HEK293 (cell line): Measurements from ENCODE around the gene TSGA10IP.

Source experiments
- CTCF ChIP-seq: fragments of 450-650 bp; formaldehyde crosslinking; IDR thresholded peaks from 2 replicates; pipeline ENCODE4 v1.5.1; 2016; ENCODE audit warnings: missing biosample characterization, missing genetic modification characterization
- SALL2 ChIP-seq: fragments of 450-650 bp; formaldehyde crosslinking; IDR thresholded peaks from 2 replicates; pipeline ENCODE4 v1.5.0; 2017; ENCODE audit warnings: missing biosample characterization, mild to moderate bottlenecking, missing genetic modification characterization, borderline replicate concordance
- ZNF184 ChIP-seq: fragments of 450-650 bp; IDR thresholded peaks from 2 replicates; pipeline ENCODE4 v1.5.1; 2018; ENCODE audit warnings: missing biosample characterization, mild to moderate bottlenecking, missing genetic modification characterization
- ZNF391 ChIP-seq: fragments of 450-650 bp; formaldehyde crosslinking; IDR thresholded peaks from 2 replicates; pipeline ENCODE4 v1.5.1; 2016; ENCODE audit warnings: low read depth, missing biosample characterization, missing genetic modification characterization, borderline replicate concordance
- ZNF558 ChIP-seq: fragments of 450-650 bp; formaldehyde crosslinking; IDR thresholded peaks from 2 replicates; pipeline ENCODE4 v1.5.1; 2016; ENCODE audit warnings: missing biosample characterization, missing genetic modification characterization
- ZNF76 ChIP-seq: fragments of 450-650 bp; formaldehyde crosslinking; IDR thresholded peaks from 2 replicates; pipeline ENCODE4; 2016; ENCODE audit warnings: low read depth, missing biosample characterization, missing genetic modification characterization, borderline replicate concordance
- ZNF768 ChIP-seq: fragments of 450-650 bp; formaldehyde crosslinking; IDR thresholded peaks from 2 replicates; pipeline ENCODE4 v1.5.1; 2018; ENCODE audit warnings: missing biosample characterization, mild to moderate bottlenecking, missing genetic modification characterization

GRCh38 chr11:65962141-65962564 lies 16.9 kb downstream of the TSGA10IP start:
- TF ChIP-seq ZNF558 (tag by site-specific recombination) (no peak), ZNF184 (tag by site-specific recombination) (no peak), ZNF391 (tag by site-specific recombination) (no peak), CTCF (tag by site-specific recombination) (no peak), SALL2 (tag by site-specific recombination) (no peak), ZNF76 (tag by site-specific recombination) (no peak), ZNF768 (no peak)
